Measurements from ENCODE around the gene ESR1.

The ESR1 gene

GRCh38 chr6:152176268-152176667 is 368.8 kb downstream of the ESR1 start:
- Histone ChIP-seq H3K4me1 (peaks cover 0 to 4% (median 0%) of the 10 kb centered on the region in 4 donors), H3K27me3 (no peaks in the 10 kb centered on the region), H3K36me3 (peaks cover 31 to 57% (median 38%) of the 10 kb centered on the region in 3 donors), H3K27ac (no peak overlapping the region), H3K9me3 (no peaks in the 10 kb centered on the region), H3K4me3 (no peak overlapping the region)
- TF ChIP-seq CTCF (IDR thresholded peaks at IDR 0.05): no peak
- DNase-seq: no peak
- intact Hi-C loops (cut with DNase I; ENCODE audit: low total_unique reads): no loop called here
